NCI-H1048 (cell line): Measurements from ENCODE around the gene ABCF2.

Experiments
- DNase-seq: peaks from one replicate; lab custom pipeline; 2025; lab: John Stamatoyannopoulos, UW

The ABCF2 gene

GRCh38 chr7:151226875-151227782 lies at the start of gene ABCF2:
Gene ABCF2 (minus strand): TSS chr7:151227205. CDS start chr7:151226458, 747 bp downstream.
- DNase-seq = peak; percentile 91

GRCh38 chr7:151275813-151276577 lies 49.0 kb upstream of the ABCF2 start:
- DNase-seq = no peak

- DNase-seq = no peak
Measured at GRCh38 chr7:151274936-151275812, 48.2 kb upstream of the ABCF2 start.

GRCh38 chr7:151274396-151274795 lies 47.4 kb upstream of the ABCF2 start:
- no peak for DNase-seq

GRCh38 chr7:151273651-151274390 lies 46.8 kb upstream of the ABCF2 start:
- no peak for DNase-seq

GRCh38 chr7:151272877-151273276 lies 45.9 kb upstream of the ABCF2 start:
- no peak for DNase-seq

GRCh38 chr7:151272405-151272804 lies 45.4 kb upstream of the ABCF2 start:
- no peak for DNase-seq

GRCh38 chr7:151271699-151272355 lies 44.8 kb upstream of the ABCF2 start:
- DNase-seq = no peak

GRCh38 chr7:151269511-151269910 lies 42.5 kb upstream of the ABCF2 start:
- no peak for DNase-seq

GRCh38 chr7:151265351-151265931 lies 38.4 kb upstream of the ABCF2 start:
- DNase-seq = no peak

- no peak for DNase-seq
Measured at GRCh38 chr7:151264615-151265014, 37.6 kb upstream of the ABCF2 start.

- DNase-seq = no peak
Measured at GRCh38 chr7:151261529-151261928, 34.5 kb upstream of the ABCF2 start.

- DNase-seq = no peak
Measured at GRCh38 chr7:151260883-151261282, 33.9 kb upstream of the ABCF2 start.

- no peak for DNase-seq
Measured at GRCh38 chr7:151260471-151260870, 33.5 kb upstream of the ABCF2 start.

- DNase-seq = no peak
Measured at GRCh38 chr7:151257990-151258389, 31.0 kb upstream of the ABCF2 start.

GRCh38 chr7:151256410-151257045 lies 29.5 kb upstream of the ABCF2 start:
- no peak for DNase-seq

GRCh38 chr7:151255390-151255789 lies 28.4 kb upstream of the ABCF2 start:
- no peak for DNase-seq

- no peak for DNase-seq
Measured at GRCh38 chr7:151254851-151255250, 27.8 kb upstream of the ABCF2 start.

GRCh38 chr7:151254316-151254715 lies 27.3 kb upstream of the ABCF2 start:
- DNase-seq = no peak
